IMR-90 (cell line): ENCODE data around the gene IGF2R. TPM values are rescaled to one million over a fixed set of nuclear protein-coding genes. Genes with fewer than 3 reads are reported as not detected.

ENCODE experiments used
- ATAC-seq: fragments of 200-7000 bp; cut with Tn5 transposase; 2 replicates; pipeline ENCODE4 v1.9.1; 2020; ENCODE audit warnings: low read depth, mild to moderate bottlenecking, moderate library complexity
- BruUV-seq: library from RNA; stranded (reverse); fragments of 400-500 nt; replicated peaks from 2 replicates; lab custom pipeline; 2021; lab: Mats Ljungman, UMichigan
- CTCF ChIA-PET: fragments of 300-600 bp; formaldehyde crosslinking; extraction: SDS; loops from one replicate; lab custom pipeline; 2021; ENCODE audit warnings: antibody characterized with exemption; lab: Yijun Ruan, JAX
- POLR2A ChIA-PET: fragments of 300-600 bp; sonication (Branson Sonifier 250); formaldehyde crosslinking; loops from one replicate; lab custom pipeline; 2022; ENCODE audit warnings: antibody characterized with exemption; ENCODE audit not compliant: unreplicated experiment; lab: Charles Lee
- DNase-seq: peaks from one replicate; pipeline ENCODE4 v3.0.0; 2013
- H2AFZ ChIP-seq: replicated peaks from 2 replicates; pipeline ENCODE3; 2013; ENCODE audit warnings: low read length, mild to moderate bottlenecking; ENCODE audit not compliant: poor library complexity
- H2AK5ac ChIP-seq: 2 replicates; pipeline ENCODE4 v1.6.1; 2013; ENCODE audit warnings: low read depth, low read length, inconsistent platforms
- H2AK9ac ChIP-seq: replicated peaks from 2 replicates; pipeline ENCODE3; 2013; ENCODE audit warnings: mild to moderate bottlenecking, low read depth, low read length, moderate library complexity; ENCODE audit not compliant: poor library complexity
- H2BK120ac ChIP-seq: 2 replicates; pipeline ENCODE4 v1.6.1; 2013; ENCODE audit warnings: low read depth, low read length, inconsistent platforms
- H2BK15ac ChIP-seq: 3 replicates; pipeline ENCODE4 v1.6.1; 2013; ENCODE audit warnings: low read depth, low read length, inconsistent platforms
- H2BK20ac ChIP-seq: 2 replicates; pipeline ENCODE4 v1.6.1; 2013; ENCODE audit warnings: low read depth, mild to moderate bottlenecking, inconsistent platforms, low read length, moderate library complexity
- H2BK5ac ChIP-seq: 2 replicates; pipeline ENCODE4 v1.6.1; 2013; ENCODE audit warnings: mild to moderate bottlenecking, low read depth, low read length, inconsistent platforms; ENCODE audit not compliant: poor library complexity, severe bottlenecking
- H3K14ac ChIP-seq: replicated peaks from 2 replicates; pipeline ENCODE4 v1.6.1; 2013; ENCODE audit warnings: low read depth, low read length, inconsistent platforms
- H3K18ac ChIP-seq: 2 replicates; pipeline ENCODE4 v1.6.1; 2013; ENCODE audit warnings: low read depth, low read length, control low read depth
- H3K23ac ChIP-seq: 2 replicates; pipeline ENCODE4 v1.6.1; 2013; ENCODE audit warnings: low read depth, low read length, inconsistent platforms
- H3K27ac ChIP-seq: 2 replicates; pipeline ENCODE4 v1.5.1; 2013; ENCODE audit warnings: mild to moderate bottlenecking, control low read depth, low read length; ENCODE audit not compliant: insufficient read depth
- H3K27me3 ChIP-seq: 2 replicates; pipeline ENCODE4 v1.6.1; 2013; ENCODE audit warnings: low read length; ENCODE audit not compliant: control insufficient read depth, insufficient read depth
- H3K36me3 ChIP-seq: 2 replicates; pipeline ENCODE4 v1.6.1; 2013; ENCODE audit warnings: low read length, mixed read lengths; ENCODE audit not compliant: control insufficient read depth, insufficient read depth
- H3K4ac ChIP-seq: 2 replicates; pipeline ENCODE4 v1.6.1; 2013; ENCODE audit warnings: low read depth, low read length, inconsistent platforms
- H3K4me1 ChIP-seq: 2 replicates; pipeline ENCODE4 v1.6.1; 2013; ENCODE audit warnings: low read length, mixed read lengths; ENCODE audit not compliant: control insufficient read depth, insufficient read depth
- H3K4me2 ChIP-seq: 2 replicates; pipeline ENCODE4 v1.6.1; 2013; ENCODE audit warnings: low read depth, mild to moderate bottlenecking, control low read depth, low read length, moderate library complexity
- H3K4me3 ChIP-seq: 2 replicates; pipeline ENCODE4 v1.5.1; 2013; ENCODE audit warnings: low read depth, mild to moderate bottlenecking, control low read depth, low read length, moderate library complexity; ENCODE audit not compliant: insufficient read depth
- H3K56ac ChIP-seq: 2 replicates; pipeline ENCODE4 v1.6.1; 2013; ENCODE audit warnings: low read length, inconsistent platforms; ENCODE audit not compliant: insufficient read depth; ENCODE audit errors: extremely low read depth
- H3K79me1 ChIP-seq, 2 experiments: 2 replicates each; pipeline ENCODE4 v1.6.1; 2013; ENCODE audit warnings: low read length in 2 of 2, inconsistent platforms in 1 of 2, low read depth in 1 of 2
- H3K9ac ChIP-seq: 2 replicates; pipeline ENCODE4 v1.6.1; 2013; ENCODE audit warnings: low read depth, low read length, control low read depth
- H3K9me1 ChIP-seq: 2 replicates; pipeline ENCODE4 v1.6.1; 2013; ENCODE audit warnings: low read length, inconsistent platforms; ENCODE audit not compliant: insufficient read depth
- H3K9me3 ChIP-seq: 2 replicates; pipeline ENCODE4 v1.6.1; 2013; ENCODE audit warnings: low read length; ENCODE audit not compliant: control insufficient read depth, insufficient read depth
- H4K20me1 ChIP-seq: 2 replicates; pipeline ENCODE4 v1.6.1; 2013; ENCODE audit warnings: low read length, inconsistent platforms; ENCODE audit not compliant: insufficient read depth
- H4K5ac ChIP-seq: 2 replicates; pipeline ENCODE4 v1.6.1; 2013; ENCODE audit warnings: mild to moderate bottlenecking, low read depth, low read length, control low read depth
- H4K8ac ChIP-seq, 2 experiments: 2 replicates each; pipeline ENCODE4 v1.6.1; 2013; ENCODE audit warnings: low read depth in 2 of 2, low read length in 2 of 2, control low read depth in 1 of 2, inconsistent platforms in 1 of 2
- H4K91ac ChIP-seq: 2 replicates; pipeline ENCODE4 v1.6.1; 2013; ENCODE audit warnings: low read depth, low read length, inconsistent platforms; ENCODE audit not compliant: insufficient read depth
- BHLHE40 ChIP-seq: fragments of 150-350 bp; IDR thresholded peaks from 2 replicates; pipeline ENCODE4 v1.6.1; 2016; ENCODE audit warnings: mild to moderate bottlenecking, low read depth, low read length
- CEBPB ChIP-seq: IDR thresholded peaks from 2 replicates; pipeline ENCODE4 v1.6.1; 2012; ENCODE audit warnings: low read depth, low read length, improper control_type of control experiment
- FOS ChIP-seq: fragments of 150-350 bp; IDR thresholded peaks from 2 replicates; pipeline ENCODE4 v1.6.1; 2016; ENCODE audit warnings: low read depth, low read length
- MAFK ChIP-seq: IDR thresholded peaks from 2 replicates; pipeline ENCODE4 v1.6.1; 2012; ENCODE audit warnings: low read depth, low read length, improper control_type of control experiment
- MAZ ChIP-seq: IDR thresholded peaks from 2 replicates; pipeline ENCODE4 v1.6.1; 2012; ENCODE audit warnings: low read depth, mild to moderate bottlenecking, low read length, improper control_type of control experiment, moderate library complexity, borderline replicate concordance
- MXI1 ChIP-seq: IDR thresholded peaks from 2 replicates; pipeline ENCODE4 v1.6.1; 2012; ENCODE audit warnings: low read depth, mild to moderate bottlenecking, low read length, moderate library complexity, borderline replicate concordance
- NFE2L2 ChIP-seq: fragments of 150-350 bp; IDR thresholded peaks from 2 replicates; pipeline ENCODE4 v1.6.1; 2016; ENCODE audit warnings: low read depth, mild to moderate bottlenecking, low read length
- POLR2A ChIP-seq: IDR thresholded peaks from 2 replicates; pipeline ENCODE4 v1.6.1; 2012; ENCODE audit warnings: mild to moderate bottlenecking, low read depth, low read length
- RAD21 ChIP-seq: IDR thresholded peaks from 2 replicates; pipeline ENCODE4 v1.6.1; 2012; ENCODE audit warnings: low read length, improper control_type of control experiment
- RCOR1 ChIP-seq: IDR thresholded peaks from 2 replicates; pipeline ENCODE4 v1.6.1; 2012; ENCODE audit warnings: mild to moderate bottlenecking, low read length, improper control_type of control experiment; ENCODE audit not compliant: insufficient replicate concordance
- RFX5 ChIP-seq: IDR thresholded peaks from 2 replicates; pipeline ENCODE4 v1.8.0; 2012; ENCODE audit warnings: low read depth, mild to moderate bottlenecking, low read length, moderate library complexity
- SMC3 ChIP-seq: fragments of 150-350 bp; IDR thresholded peaks from 2 replicates; pipeline ENCODE4 v1.6.1; 2016; ENCODE audit warnings: low read depth, mild to moderate bottlenecking, antibody characterized with exemption, low read length, moderate library complexity
- WGBS, 2 experiments: methylation state at CpG; one replicate each; pipeline versions ENCODE4 v1.1.5 to v1.1.7; 2013; ENCODE audit warnings: missing lambda C conversion rate in 2 of 2; ENCODE audit not compliant: insufficient read length in 1 of 2; ENCODE audit errors: extremely low coverage in 2 of 2; 5-methylcytosine and 5-hydroxymethylcytosine counted together
- dilution Hi-C: fragments of 300-500 bp; cut with HindIII; formaldehyde crosslinking; loops from one replicate; pipeline ENCODE4 v1.14.3; 2018; ENCODE audit warnings: low sequenced_read_pairs; ENCODE audit not compliant: unreplicated experiment
- in situ Hi-C: fragments of 300-500 bp; cut with MboI; formaldehyde crosslinking; loops from 3 replicates; pipeline ENCODE4 v1.14.3; 2019; ENCODE audit warnings: low sequenced_read_pairs, inconsistent platforms, mixed read lengths
- intact Hi-C: fragments of 100-400 bp; cut with micrococcal nuclease; formaldehyde crosslinking; loops from 2 replicates; pipeline ENCODE4 v1.10.0; 2022
- polyA plus RNA-seq, 3 experiments: library from polyadenylated mRNA; depleted of rRNA; stranded (reverse); fragments of >200 nt; gene quantifications; 2 replicates each; pipeline ENCODE4 v1.2.3, GENCODE V29; 2012; ENCODE audit warnings: low replicate concordance in 1 of 3
- total RNA-seq: library from RNA; depleted of rRNA; stranded (reverse); fragments of >200 nt; gene quantifications from 2 replicates; pipeline ENCODE4 v1.2.3, GENCODE V29; 2012
- TF ChIP-seq, protein P1 (sequence below): conservative IDR thresholded peaks from 2 replicates; pipeline ENCODE4 v1.5.1; 2012; ENCODE audit warnings: mild to moderate bottlenecking, low read depth, low read length, improper control_type of control experiment
- TF ChIP-seq, protein P2 (sequence below): fragments of 150-350 bp; IDR thresholded peaks from 2 replicates; pipeline ENCODE4 v1.6.1; 2016; ENCODE audit warnings: low read depth, mild to moderate bottlenecking, low read length, moderate library complexity, borderline replicate concordance
- TF ChIP-seq, protein P3 (sequence below): fragments of 150-350 bp; IDR thresholded peaks from 2 replicates; pipeline ENCODE4 v1.6.1; 2017; ENCODE audit warnings: mild to moderate bottlenecking, antibody characterized with exemption, low read length, low read depth

Gene IGF2R
- total and polyA plus RNA-seq, 2 of the 4 experiments (the other 2 are of a cell fraction) = 33.2 to 41.4 TPM

- dilution Hi-C loops = no loop called here
- Histone ChIP-seq H4K20me1 (no peaks in the 10 kb centered on the region), H3K9me3 (no peaks in the 10 kb centered on the region), H3K27me3 (peaks cover 7% of the 10 kb centered on the region), H2BK120ac (no peak overlapping the region), H4K5ac (no peak overlapping the region), H3K9ac (no peak overlapping the region), H3K4me1 (peaks cover 2% of the 10 kb centered on the region; the same call in 1 of the 2 replicates), H2BK5ac (no peak overlapping the region), H3K36me3 (no peaks in the 10 kb centered on the region), H3K4ac (no peak overlapping the region), H3K23ac (no peak overlapping the region), H3K18ac (no peak overlapping the region), H2AK5ac (no peak overlapping the region), H2AK9ac (no peak overlapping the region), H4K8ac (no peak overlapping the region), H4K91ac (no peak overlapping the region), H3K27ac (no peak overlapping the region), H2AFZ (no peak overlapping the region), H2BK15ac (no peak overlapping the region), H3K14ac (no peak overlapping the region), H3K4me3 (no peak overlapping the region), H3K9me1 (no peaks in the 10 kb centered on the region), H3K79me1 (no peaks in the 10 kb centered on the region), H3K4me2 (no peak overlapping the region), H3K56ac (no peak overlapping the region), H2BK20ac (no peak overlapping the region)
- intact Hi-C loops = no loop called here
- in situ Hi-C loops = no loop called here
- CTCF ChIA-PET = no interaction called here
- no TSS peak for BruUV-seq
- POLR2A ChIA-PET = no interaction called here
- TF ChIP-seq RCOR1 (no peak), NFE2L2 (no peak), MAZ (no peak), RFX5 (no peak), MXI1 (no peak), SMC3 (no peak), MAFK (no peak), FOS (no peak), CEBPB (no peak), POLR2A (no peak), BHLHE40 (no peak), RAD21 (no peak)
- TF ChIP-seq, protein P1, sequence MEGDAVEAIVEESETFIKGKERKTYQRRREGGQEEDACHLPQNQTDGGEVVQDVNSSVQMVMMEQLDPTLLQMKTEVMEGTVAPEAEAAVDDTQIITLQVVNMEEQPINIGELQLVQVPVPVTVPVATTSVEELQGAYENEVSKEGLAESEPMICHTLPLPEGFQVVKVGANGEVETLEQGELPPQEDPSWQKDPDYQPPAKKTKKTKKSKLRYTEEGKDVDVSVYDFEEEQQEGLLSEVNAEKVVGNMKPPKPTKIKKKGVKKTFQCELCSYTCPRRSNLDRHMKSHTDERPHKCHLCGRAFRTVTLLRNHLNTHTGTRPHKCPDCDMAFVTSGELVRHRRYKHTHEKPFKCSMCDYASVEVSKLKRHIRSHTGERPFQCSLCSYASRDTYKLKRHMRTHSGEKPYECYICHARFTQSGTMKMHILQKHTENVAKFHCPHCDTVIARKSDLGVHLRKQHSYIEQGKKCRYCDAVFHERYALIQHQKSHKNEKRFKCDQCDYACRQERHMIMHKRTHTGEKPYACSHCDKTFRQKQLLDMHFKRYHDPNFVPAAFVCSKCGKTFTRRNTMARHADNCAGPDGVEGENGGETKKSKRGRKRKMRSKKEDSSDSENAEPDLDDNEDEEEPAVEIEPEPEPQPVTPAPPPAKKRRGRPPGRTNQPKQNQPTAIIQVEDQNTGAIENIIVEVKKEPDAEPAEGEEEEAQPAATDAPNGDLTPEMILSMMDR = no peak
- TF ChIP-seq, protein P2, sequence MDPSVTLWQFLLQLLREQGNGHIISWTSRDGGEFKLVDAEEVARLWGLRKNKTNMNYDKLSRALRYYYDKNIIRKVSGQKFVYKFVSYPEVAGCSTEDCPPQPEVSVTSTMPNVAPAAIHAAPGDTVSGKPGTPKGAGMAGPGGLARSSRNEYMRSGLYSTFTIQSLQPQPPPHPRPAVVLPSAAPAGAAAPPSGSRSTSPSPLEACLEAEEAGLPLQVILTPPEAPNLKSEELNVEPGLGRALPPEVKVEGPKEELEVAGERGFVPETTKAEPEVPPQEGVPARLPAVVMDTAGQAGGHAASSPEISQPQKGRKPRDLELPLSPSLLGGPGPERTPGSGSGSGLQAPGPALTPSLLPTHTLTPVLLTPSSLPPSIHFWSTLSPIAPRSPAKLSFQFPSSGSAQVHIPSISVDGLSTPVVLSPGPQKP = no peak
- TF ChIP-seq, protein P3, sequence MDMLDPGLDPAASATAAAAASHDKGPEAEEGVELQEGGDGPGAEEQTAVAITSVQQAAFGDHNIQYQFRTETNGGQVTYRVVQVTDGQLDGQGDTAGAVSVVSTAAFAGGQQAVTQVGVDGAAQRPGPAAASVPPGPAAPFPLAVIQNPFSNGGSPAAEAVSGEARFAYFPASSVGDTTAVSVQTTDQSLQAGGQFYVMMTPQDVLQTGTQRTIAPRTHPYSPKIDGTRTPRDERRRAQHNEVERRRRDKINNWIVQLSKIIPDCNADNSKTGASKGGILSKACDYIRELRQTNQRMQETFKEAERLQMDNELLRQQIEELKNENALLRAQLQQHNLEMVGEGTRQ = no peak
- no peak for ATAC-seq
- DNase-seq = no peak
- WGBS, 2 experiments = no CpG with 5 or more reads among the region's 6 CpGs
These were observed 49.1 kb upstream of the IGF2R start for GRCh38 chr6:159919800-159920199.
